NCI-H510A treated with DMSO at 0.1 percent for 48 hours (cell line): ENCODE measurements around the gene KCNB1.
"Not testable (repeated sequence)": the region's sequence is repeated elsewhere in the genome, so short reads cannot be mapped to it uniquely, and the experiment has no call there.

Experiments used
- DNase-seq: peaks from one replicate; lab custom pipeline; 2025; lab: John Stamatoyannopoulos, UW

KCNB1 gene

GRCh38 chr20:49435639-49436038, 46.8 kb downstream of the KCNB1 start:
- DNase-seq = no peak

DNA sequence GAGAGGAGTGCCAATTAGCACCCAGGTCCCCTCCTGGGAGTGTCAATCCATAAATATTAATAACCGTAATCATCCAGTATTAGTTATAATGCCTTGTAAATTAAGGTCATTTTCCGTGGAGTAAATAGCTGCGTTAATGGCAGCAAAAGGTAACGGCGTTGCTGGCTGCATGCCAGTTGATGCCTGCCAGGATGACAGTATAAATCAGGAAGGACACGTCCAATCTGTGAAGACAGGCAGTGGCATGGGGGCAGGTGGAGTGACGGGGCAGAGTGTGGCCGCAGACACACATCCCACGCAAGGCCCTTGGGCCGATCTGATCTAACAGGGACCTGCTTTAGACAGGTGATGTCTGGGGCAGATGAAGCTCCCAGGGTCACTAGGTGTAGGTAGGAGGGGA, 49.1 kb downstream of the KCNB1 start:
- peak; percentile 4 for DNase-seq

DNA sequence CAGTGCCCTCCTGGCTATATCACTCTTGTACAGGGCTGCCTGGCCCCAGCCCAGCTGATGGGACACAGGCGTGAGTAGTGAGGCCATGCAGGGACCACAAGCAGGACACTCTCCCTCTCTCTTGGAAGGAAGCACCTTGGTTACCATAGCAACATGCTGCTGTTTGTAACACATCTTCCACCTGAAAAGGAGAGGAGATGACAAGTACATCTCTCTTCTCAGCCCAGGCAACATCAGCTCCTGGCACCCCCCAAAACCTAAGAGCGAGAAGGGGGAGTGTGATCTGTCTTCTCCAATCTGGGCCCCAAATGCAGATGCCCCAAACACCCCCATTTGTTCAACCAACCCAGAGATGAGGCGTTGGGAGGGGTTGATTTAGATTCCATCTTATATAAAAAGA, 49.9 kb downstream of the KCNB1 start:
- DNase-seq = no peak

GRCh38 chr20:49431329-49431728, 51.1 kb downstream of the KCNB1 start:
- no peak for DNase-seq

- DNase-seq = no peak
Observed at GRCh38 chr20:49430320-49430719, 52.1 kb downstream of the KCNB1 start.

- no peak for DNase-seq
Observed at GRCh38 chr20:49427751-49428518, 54.5 kb downstream of the KCNB1 start.

- DNase-seq = no peak
Observed at GRCh38 chr20:49426873-49427272, 55.6 kb downstream of the KCNB1 start.

- DNase-seq = no peak
Observed at GRCh38 chr20:49426395-49426794, 56.1 kb downstream of the KCNB1 start.

- DNase-seq = no peak
Observed at GRCh38 chr20:49424536-49424935, 57.9 kb downstream of the KCNB1 start.

DNA sequence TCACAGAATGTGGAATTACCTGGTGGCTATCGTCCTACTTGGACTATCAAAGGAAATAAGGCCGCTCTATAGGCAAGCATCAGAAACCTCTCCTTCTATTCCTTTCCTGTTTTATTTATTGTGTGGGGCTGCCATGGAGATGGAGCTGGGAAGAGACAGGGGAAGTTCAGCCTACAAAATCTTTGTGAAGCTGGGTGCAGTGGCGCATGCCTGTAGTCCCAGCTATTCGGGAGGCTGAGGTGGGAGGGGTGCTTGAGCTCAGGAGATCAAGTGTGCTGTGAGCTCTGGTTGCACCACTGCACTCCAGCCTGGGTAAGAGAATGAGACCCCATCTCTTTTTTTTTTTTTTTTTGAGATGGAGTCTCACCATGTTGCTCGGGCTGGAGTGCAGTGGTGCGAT, 60.3 kb downstream of the KCNB1 start:
- DNase-seq = no peak

GRCh38 chr20:49420811-49421295, 61.6 kb downstream of the KCNB1 start:
- DNase-seq = no peak

GRCh38 chr20:49420292-49420691, 62.2 kb downstream of the KCNB1 start:
- no peak for DNase-seq

GRCh38 chr20:49419785-49420184, 62.7 kb downstream of the KCNB1 start:
- no peak for DNase-seq

DNA sequence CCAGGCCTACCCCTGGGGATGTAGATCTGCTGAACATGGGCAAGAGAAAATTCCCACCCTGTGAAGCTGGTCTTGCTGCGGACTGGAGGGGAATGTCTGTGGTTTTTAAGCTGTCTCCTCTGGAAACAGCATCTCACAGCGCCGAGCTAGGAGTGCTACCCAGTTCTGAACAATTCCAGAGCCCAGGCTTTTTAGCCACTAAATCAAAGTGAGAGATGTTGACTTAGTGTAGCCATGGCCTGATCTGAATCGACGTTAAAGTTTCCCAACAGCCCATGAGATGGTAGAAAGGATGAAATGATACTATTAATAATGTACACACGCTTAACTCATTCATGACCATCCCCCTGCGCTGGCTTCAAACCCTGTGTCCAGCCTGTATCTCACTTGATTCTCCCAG, 63.7 kb downstream of the KCNB1 start:
- no peak for DNase-seq

DNA sequence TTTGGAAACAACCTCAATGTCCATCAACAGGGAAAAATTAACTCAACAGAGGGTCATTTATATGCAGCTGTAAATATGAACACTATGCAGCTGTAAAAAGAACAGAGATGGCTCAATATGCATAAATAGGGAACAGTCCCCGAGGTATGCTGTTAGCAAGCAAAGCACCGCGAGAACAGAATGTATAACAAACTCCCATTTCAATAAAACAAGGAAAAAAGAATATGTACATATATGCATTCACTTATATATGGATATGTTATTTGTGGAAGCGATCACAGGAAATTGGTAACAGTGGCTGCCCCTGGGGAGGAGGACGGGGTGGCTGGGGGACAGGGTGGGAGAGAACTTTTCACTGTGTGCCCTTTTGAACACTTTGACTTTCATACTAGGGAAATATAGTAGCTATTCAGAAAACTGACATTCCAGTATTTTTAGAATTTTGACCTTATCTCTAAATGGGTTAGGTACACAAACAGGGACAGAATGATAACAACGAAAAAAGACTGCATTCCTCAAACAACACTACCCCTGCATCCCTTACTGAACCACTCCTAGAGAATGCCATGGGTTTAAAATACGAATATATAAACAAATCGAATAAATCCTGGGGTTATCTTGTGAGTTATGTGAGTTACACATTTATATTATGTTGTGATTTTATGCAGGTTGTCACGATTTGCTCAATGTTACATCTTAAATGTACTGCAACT, 64.5 kb downstream of the KCNB1 start:
- DNase-seq = no peak

GRCh38 chr20:49415668-49416044, 66.8 kb downstream of the KCNB1 start:
- no peak for DNase-seq

GRCh38 chr20:49415005-49415667, 67.3 kb downstream of the KCNB1 start:
- no peak for DNase-seq

- no peak for DNase-seq
Observed at GRCh38 chr20:49413677-49414076, 68.8 kb downstream of the KCNB1 start.

DNA sequence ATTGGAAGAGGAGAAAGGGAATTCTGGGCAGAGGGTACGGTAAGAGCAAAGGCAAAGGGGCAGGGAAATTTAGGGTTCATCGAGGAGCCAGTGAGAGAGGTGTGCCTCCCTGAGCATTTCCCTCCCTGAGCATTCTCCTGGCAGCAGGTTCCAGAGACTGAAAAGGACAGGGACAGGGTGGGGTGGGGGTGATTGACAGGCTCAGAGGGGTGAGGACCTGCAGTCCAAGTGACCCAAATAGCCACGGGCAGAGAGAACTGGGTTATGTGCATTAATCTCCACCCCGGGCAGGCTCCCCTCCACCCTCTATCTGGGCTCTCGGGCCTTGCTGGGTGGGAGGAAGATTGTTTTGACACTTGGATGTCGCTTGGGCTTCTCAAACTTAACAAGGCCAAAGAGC, 69.5 kb downstream of the KCNB1 start:
- no peak for DNase-seq

DNA sequence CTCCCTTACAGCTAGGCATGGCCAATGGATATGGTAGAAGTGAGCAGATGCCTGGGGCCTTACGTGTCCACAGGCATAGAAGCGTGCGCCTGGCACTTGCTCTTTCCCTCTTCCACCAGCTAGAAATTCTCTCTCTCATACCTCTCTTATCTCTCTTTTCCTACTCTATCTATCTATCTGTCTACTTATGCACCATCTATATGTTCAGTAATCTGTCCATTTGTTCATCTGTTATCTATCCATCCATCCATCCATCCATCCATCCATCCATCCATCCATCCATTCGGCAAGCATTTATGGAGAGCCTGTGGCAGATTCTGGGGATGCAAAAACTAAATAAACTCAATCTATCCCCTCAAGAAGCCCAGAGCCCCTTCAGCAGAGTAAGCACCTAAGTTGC, 70.2 kb downstream of the KCNB1 start:
- no peak for DNase-seq

- DNase-seq = no peak
Observed at GRCh38 chr20:49411221-49411925, 71.1 kb downstream of the KCNB1 start.

DNA sequence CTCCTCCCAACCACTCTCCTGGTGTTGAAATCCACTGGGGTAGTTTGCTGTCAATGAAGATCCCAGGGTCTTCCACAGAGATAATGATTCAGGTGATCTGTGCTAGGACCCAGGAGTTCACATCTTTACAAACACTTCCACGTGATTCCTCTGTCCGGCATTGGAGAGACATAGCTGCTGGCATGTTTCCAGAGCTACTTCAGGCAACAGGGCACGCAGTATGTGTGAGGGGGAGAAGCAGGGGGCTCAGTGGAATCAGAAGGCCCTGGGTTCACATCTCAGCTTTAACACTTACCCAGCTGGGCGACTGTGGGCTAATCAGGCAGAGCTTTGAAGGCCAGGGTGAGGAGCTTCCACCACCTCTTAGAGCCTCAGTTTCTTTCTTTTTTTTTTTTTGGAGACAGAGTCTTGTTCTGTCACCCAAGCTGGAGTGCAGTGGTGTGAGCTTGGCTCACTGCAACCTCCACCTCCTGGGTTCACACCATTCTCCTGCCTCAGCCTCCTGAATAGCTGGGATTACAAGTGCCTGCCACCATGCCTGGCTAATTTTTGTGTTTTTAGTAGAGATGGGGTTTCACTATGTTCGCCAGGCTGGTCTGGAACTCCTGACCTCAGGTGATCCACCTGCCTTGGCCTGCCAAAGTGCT, 72.4 kb downstream of the KCNB1 start:
- DNase-seq = not testable (repeated sequence)
